Bronchial epithelial cell (primary cell): ENCODE results near the gene LRRC59. TPM values are rescaled to one million over a fixed set of nuclear protein-coding genes. Genes with fewer than 3 reads are reported as not detected.

ENCODE experiments used
- DNase-seq: peaks from one replicate; pipeline ENCODE4 v3.0.0-alpha.2; 2010; ENCODE audit warnings: low read depth
- FAIRE-seq: peaks from 2 replicates; lab custom pipeline; 2011; peaks lifted over from hg19 to GRCh38; lab: Jason Lieb, UNC
- H3K27me3 ChIP-seq: 2 replicates; pipeline ENCODE4 v1.5.1; 2011; ENCODE audit warnings: low read length; ENCODE audit not compliant: control insufficient read depth, insufficient read depth
- H3K36me3 ChIP-seq: 2 replicates; pipeline ENCODE4 v1.5.1; 2011; ENCODE audit warnings: low read length; ENCODE audit not compliant: control insufficient read depth, insufficient read depth
- H3K4me3 ChIP-seq: 2 replicates; pipeline ENCODE4 v1.5.1; 2011; ENCODE audit warnings: mild to moderate bottlenecking, low read depth, low read length, control low read depth
- CTCF ChIP-seq: IDR thresholded peaks from 2 replicates; pipeline ENCODE4 v1.5.1; 2011; ENCODE audit warnings: mild to moderate bottlenecking, moderate library complexity, low read length, control low read depth, inconsistent platforms; ENCODE audit not compliant: insufficient read depth, severe bottlenecking
- total RNA-seq: library from RNA; depleted of rRNA; stranded (reverse); fragments of >200 nt; gene quantifications from 2 replicates; pipeline ENCODE4 v1.2.1, GENCODE V29; 2014

LRRC59 gene
- total RNA-seq, 1 donor from 2014 or later = 235 TPM

GRCh38 chr17:50365165-50365564, 32.2 kb downstream of the LRRC59 start:
- no peak overlapping the region for H3K4me3 ChIP-seq
- H3K27me3 ChIP-seq = no peaks in the 10 kb centered on the region
- H3K36me3 ChIP-seq = peaks cover 27% of the 10 kb centered on the region
- FAIRE-seq = no peak
- no peak for DNase-seq
- no peak for TF ChIP-seq CTCF

- FAIRE-seq = no peak
- peaks cover 23% of the 10 kb centered on the region for H3K36me3 ChIP-seq
- DNase-seq = peak; percentile 59
These were observed 32.6 kb downstream of the LRRC59 start for GRCh38 chr17:50364715-50365114.

GRCh38 chr17:50364061-50364458, 33.3 kb downstream of the LRRC59 start:
- Histone ChIP-seq H3K4me3 (no peak overlapping the region), H3K36me3 (peaks cover 21% of the 10 kb centered on the region), H3K27me3 (no peaks in the 10 kb centered on the region)
- DNase-seq = no peak
- TF ChIP-seq CTCF = no peak
- no peak for FAIRE-seq

More at GRCh38 chr17:50364715-50365114, 32.6 kb downstream of the LRRC59 start:
- peak; percentile 11 for TF ChIP-seq CTCF
- Histone ChIP-seq H3K4me3 (no peak overlapping the region), H3K27me3 (no peaks in the 10 kb centered on the region)

- H3K4me3 ChIP-seq = no peak overlapping the region
- H3K36me3 ChIP-seq = peaks cover 20% of the 10 kb centered on the region
- DNase-seq (no peak), FAIRE-seq (no peak)
- TF ChIP-seq CTCF = no peak
- H3K27me3 ChIP-seq = no peaks in the 10 kb centered on the region
These were observed 33.9 kb downstream of the LRRC59 start for GRCh38 chr17:50363217-50364060.

- no peak for DNase-seq
- TF ChIP-seq CTCF = no peak
- Histone ChIP-seq H3K4me3 (no peak overlapping the region), H3K27me3 (no peaks in the 10 kb centered on the region), H3K36me3 (peaks cover 17% of the 10 kb centered on the region)
- no peak for FAIRE-seq
These were observed 34.7 kb downstream of the LRRC59 start for GRCh38 chr17:50362661-50363060.
